Measurements from ENCODE around the gene OR6P1. TPM values are rescaled to one million over a fixed set of nuclear protein-coding genes. Genes with fewer than 3 reads are reported as not detected.

Gene OR6P1
- total RNA-seq, 2 donors from 2014 or later, result not detected

DNA sequence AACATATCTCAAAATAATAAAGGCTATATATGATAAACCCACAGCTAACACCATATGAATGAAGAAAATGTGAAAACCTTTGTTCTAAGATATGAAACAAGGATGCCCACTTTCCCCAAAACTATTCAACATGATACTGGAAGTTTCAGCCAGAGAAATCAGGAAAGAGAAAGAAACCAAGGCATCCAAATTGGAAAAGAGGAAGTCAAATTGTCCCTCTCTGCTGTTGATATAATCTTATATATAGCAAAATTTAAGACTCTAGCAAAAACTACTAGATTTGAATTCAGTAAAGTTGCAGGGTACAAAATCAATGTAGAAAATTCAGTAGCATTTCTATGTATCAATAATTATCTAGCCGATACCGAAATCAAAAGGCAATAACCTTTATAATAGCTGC, 30.4 kb upstream of the OR6P1 start:
- TF ChIP-seq, protein P1, sequence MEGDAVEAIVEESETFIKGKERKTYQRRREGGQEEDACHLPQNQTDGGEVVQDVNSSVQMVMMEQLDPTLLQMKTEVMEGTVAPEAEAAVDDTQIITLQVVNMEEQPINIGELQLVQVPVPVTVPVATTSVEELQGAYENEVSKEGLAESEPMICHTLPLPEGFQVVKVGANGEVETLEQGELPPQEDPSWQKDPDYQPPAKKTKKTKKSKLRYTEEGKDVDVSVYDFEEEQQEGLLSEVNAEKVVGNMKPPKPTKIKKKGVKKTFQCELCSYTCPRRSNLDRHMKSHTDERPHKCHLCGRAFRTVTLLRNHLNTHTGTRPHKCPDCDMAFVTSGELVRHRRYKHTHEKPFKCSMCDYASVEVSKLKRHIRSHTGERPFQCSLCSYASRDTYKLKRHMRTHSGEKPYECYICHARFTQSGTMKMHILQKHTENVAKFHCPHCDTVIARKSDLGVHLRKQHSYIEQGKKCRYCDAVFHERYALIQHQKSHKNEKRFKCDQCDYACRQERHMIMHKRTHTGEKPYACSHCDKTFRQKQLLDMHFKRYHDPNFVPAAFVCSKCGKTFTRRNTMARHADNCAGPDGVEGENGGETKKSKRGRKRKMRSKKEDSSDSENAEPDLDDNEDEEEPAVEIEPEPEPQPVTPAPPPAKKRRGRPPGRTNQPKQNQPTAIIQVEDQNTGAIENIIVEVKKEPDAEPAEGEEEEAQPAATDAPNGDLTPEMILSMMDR (IDR thresholded peaks at IDR 0.05), result no peak
- TF ChIP-seq POLR2A (IDR thresholded peaks at IDR 0.05) (no peak), POLR2AphosphoS5 (IDR thresholded peaks at IDR 0.05) (no peak)
- intact Hi-C loops (cut with DNase I), result no loop called here

DNA sequence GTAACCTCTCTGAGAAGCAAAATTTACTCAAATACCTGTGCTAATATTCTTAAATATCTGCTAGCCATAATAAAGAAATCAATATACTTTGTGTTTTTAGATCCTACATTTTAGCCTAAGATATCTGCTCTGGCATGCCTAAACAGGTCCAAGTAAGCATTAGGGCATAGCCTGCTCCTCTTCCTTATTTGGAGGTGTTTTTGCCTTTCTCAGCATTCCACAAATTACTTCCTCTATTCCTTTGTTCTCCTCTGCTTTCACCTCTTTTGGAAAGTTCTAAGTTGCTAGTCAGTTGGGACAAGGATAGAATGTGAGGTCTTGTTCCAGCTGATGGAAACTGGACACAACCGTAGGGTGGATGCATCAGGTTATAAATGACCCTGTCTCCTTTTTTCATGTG, 16.6 kb upstream of the OR6P1 start:
- Histone ChIP-seq H3K36me3 (no peaks in the 10 kb centered on the region), H3K27ac (no peak overlapping the region), H3K4me1 (replicated peaks) (no peaks in the 10 kb centered on the region), H3K4me3 (no peak overlapping the region), H3K27me3 (replicated peaks; ENCODE audit: insufficient read depth) (no peaks in the 10 kb centered on the region), H3K9me3 (no peaks in the 10 kb centered on the region)
- intact Hi-C loops (cut with DNase I), result no loop called here
- 87% methylated on average over 1 of the region's 1 CpG for WGBS
- DNase-seq (ENCODE audit: low spot score), result no peak
- TF ChIP-seq POLR2AphosphoS5 (IDR thresholded peaks at IDR 0.05) (no peak), POLR2A (IDR thresholded peaks at IDR 0.05) (no peak)
- TF ChIP-seq, protein P1 (IDR thresholded peaks at IDR 0.05), result no peak

More for the DNA sequence above, 30.4 kb upstream of the OR6P1 start:
- no peak overlapping the region for H3K27ac ChIP-seq
- no peaks in the 10 kb centered on the region for H3K4me1 ChIP-seq (replicated peaks)
- WGBS, result 93% methylated on average over 2 of the region's 2 CpGs
- H3K36me3 ChIP-seq, result no peaks in the 10 kb centered on the region
- H3K27me3 ChIP-seq (replicated peaks; ENCODE audit: insufficient read depth), result no peaks in the 10 kb centered on the region
- no peak for DNase-seq (ENCODE audit: low spot score)
- no peak overlapping the region for H3K4me3 ChIP-seq
- no peaks in the 10 kb centered on the region for H3K9me3 ChIP-seq

DNA sequence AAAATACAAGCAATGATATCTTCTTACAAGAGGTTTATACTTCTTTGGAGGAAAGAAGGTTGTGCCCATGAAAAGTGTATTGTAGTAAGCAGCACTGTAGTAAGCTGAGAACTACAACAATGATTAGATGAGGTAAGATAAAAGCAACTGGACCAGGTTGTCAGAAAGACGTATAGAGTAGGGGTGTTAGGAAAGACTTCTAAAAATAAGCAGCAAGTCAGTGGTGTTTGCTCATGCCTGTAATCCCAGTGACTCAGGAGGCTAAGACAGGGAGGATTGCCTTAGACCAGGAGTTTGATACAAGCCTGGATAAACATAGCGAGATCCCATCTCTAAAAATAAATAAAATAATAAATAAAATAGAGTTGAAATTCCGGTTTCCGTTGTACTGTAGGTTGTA, 13.6 kb upstream of the OR6P1 start:
- 38% methylated on average over 4 of the region's 4 CpGs for WGBS

DNA sequence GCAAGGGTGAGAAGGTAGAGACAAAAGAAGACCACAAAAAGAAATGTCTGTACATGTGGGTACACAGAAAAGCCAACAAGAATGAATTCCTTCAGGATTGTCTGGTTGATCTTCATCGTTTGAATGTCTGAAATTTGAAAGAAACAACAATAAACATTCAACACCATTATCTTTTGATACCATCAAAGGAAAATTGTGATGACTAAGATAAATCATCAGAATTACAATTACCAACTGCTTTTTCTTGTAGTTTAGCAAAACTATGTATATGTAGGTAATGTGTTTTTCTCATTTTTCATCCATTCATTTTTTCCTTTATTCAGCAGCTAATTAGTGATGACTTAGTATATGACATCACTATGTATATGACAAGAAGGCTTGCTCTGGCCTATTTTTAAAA, 9.4 kb upstream of the OR6P1 start, which contains the start of gene OR10X1:
TSS of gene OR10X1 (minus strand) at position 167 of the 400 bp plus-strand sequence. CDS start at position 167, 0 bp downstream.
- Histone ChIP-seq H3K4me3 (no peak within 1 kb of the TSS), H3K9me3 (no peaks in the 10 kb centered on the region), H3K4me1 (replicated peaks) (no peaks in the 10 kb centered on the region), H3K27ac (no peak within 1 kb of the TSS), H3K27me3 (replicated peaks; ENCODE audit: insufficient read depth) (no peaks in the 10 kb centered on the region), H3K36me3 (no peaks in the 10 kb centered on the region)
- intact Hi-C loops (cut with DNase I), result no loop called here
- WGBS, result 57% methylated on average over 1 of the region's 1 CpG
- no peak for DNase-seq (ENCODE audit: low spot score)
- TF ChIP-seq POLR2AphosphoS5 (IDR thresholded peaks at IDR 0.05), result no peak
- no peak for TF ChIP-seq POLR2A (IDR thresholded peaks at IDR 0.05)
- TF ChIP-seq, protein P1 (IDR thresholded peaks at IDR 0.05), result no peak

More for the DNA sequence above, 13.6 kb upstream of the OR6P1 start:
- Histone ChIP-seq H3K27me3 (replicated peaks; ENCODE audit: insufficient read depth) (no peaks in the 10 kb centered on the region), H3K9me3 (no peaks in the 10 kb centered on the region), H3K27ac (no peak overlapping the region), H3K36me3 (no peaks in the 10 kb centered on the region), H3K4me3 (no peak overlapping the region), H3K4me1 (replicated peaks) (no peaks in the 10 kb centered on the region)
- TF ChIP-seq POLR2A (IDR thresholded peaks at IDR 0.05) (no peak), POLR2AphosphoS5 (IDR thresholded peaks at IDR 0.05) (no peak)
- TF ChIP-seq, protein P1 (IDR thresholded peaks at IDR 0.05), result no peak
- DNase-seq (ENCODE audit: low spot score), result no peak
- intact Hi-C loops (cut with DNase I), result no loop called here

DNA sequence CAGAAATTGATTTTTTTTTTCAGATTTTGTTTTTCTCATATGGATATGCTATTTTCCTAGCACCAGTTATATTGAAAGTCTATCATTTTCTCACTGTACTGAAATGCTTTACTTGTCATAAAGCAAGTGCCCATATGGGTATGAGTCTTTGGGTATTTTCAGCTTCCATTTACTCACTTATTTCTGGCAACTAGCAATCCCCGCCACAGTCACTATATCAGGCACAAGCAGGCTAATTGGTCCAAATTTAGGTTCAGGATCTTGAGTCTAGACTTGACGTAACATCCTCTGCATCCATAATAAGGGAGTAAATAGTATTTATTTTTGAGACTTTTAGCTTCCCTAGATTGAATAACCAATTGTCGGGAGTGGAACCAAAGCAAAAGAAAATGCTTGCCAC, 7.2 kb upstream of the OR6P1 start:
- Histone ChIP-seq H3K27ac (no peak overlapping the region), H3K27me3 (replicated peaks; ENCODE audit: insufficient read depth) (no peaks in the 10 kb centered on the region), H3K4me3 (no peak overlapping the region), H3K9me3 (no peaks in the 10 kb centered on the region), H3K36me3 (no peaks in the 10 kb centered on the region), H3K4me1 (replicated peaks) (no peaks in the 10 kb centered on the region)
- WGBS, result 94% methylated on average over 3 of the region's 3 CpGs
- no peak for DNase-seq (ENCODE audit: low spot score)
- intact Hi-C loops (cut with DNase I), result no loop called here
- no peak for TF ChIP-seq POLR2A (IDR thresholded peaks at IDR 0.05)
- TF ChIP-seq, protein P1 (IDR thresholded peaks at IDR 0.05), result no peak
- TF ChIP-seq POLR2AphosphoS5 (IDR thresholded peaks at IDR 0.05), result no peak
